DOHH2 (cell line): Measurements from ENCODE around the gene ZNF860.

ENCODE experiments used
- H3F3A ChIP-seq: fragments of 200-600 bp; sonication (generic), shearing (Covaris generic); 2 replicates; pipeline ENCODE4 v1.6.0; 2016; ENCODE audit warnings: antibody characterized with exemption, mild to moderate bottlenecking; ENCODE audit not compliant: control insufficient read depth, insufficient read depth
- H3K27ac ChIP-seq: fragments of 200-600 bp; sonication (generic); 2 replicates; pipeline ENCODE4 v1.5.1; 2014; ENCODE audit warnings: low read depth, mild to moderate bottlenecking, low read length, moderate library complexity
- H3K27me3 ChIP-seq: fragments of 200-600 bp; sonication (generic); 2 replicates; pipeline ENCODE4 v1.6.1; 2014; ENCODE audit warnings: mild to moderate bottlenecking, low read length, mixed read lengths; ENCODE audit not compliant: control insufficient read depth
- H3K36me3 ChIP-seq: fragments of 200-600 bp; sonication (generic); 2 replicates; pipeline ENCODE4 v1.6.1; 2014; ENCODE audit warnings: mild to moderate bottlenecking, low read length, moderate library complexity, mixed read lengths; ENCODE audit not compliant: control insufficient read depth
- H3K4me1 ChIP-seq: fragments of 200-600 bp; sonication (generic); 2 replicates; pipeline ENCODE4 v1.6.1; 2014; ENCODE audit warnings: mild to moderate bottlenecking, low read length, mixed read lengths; ENCODE audit not compliant: control insufficient read depth
- H3K4me2 ChIP-seq: fragments of 200-600 bp; sonication (generic); 2 replicates; pipeline ENCODE4 v1.6.0; 2014; ENCODE audit warnings: mild to moderate bottlenecking, low read length, moderate library complexity
- H3K4me3 ChIP-seq: fragments of 200-600 bp; sonication (generic); 2 replicates; pipeline ENCODE4 v1.5.1; 2014; ENCODE audit warnings: mild to moderate bottlenecking, low read length, mixed read lengths
- H3K79me2 ChIP-seq: fragments of 200-600 bp; sonication (generic); 2 replicates; pipeline ENCODE4 v1.6.1; 2014; ENCODE audit warnings: mild to moderate bottlenecking, low read length, mixed read lengths; ENCODE audit not compliant: control insufficient read depth
- H3K9me2 ChIP-seq: fragments of 200-600 bp; sonication (generic); replicated peaks from 2 replicates; pipeline ENCODE4 v1.6.1; 2014; ENCODE audit warnings: mild to moderate bottlenecking, low read length, mixed read lengths; ENCODE audit not compliant: control insufficient read depth
- H3K9me3 ChIP-seq: fragments of 200-600 bp; sonication (generic); 2 replicates; pipeline ENCODE4 v1.6.1; 2014; ENCODE audit warnings: antibody characterized with exemption, low read length, mixed read lengths; ENCODE audit not compliant: control insufficient read depth, insufficient read depth
- H4K20me1 ChIP-seq: fragments of 200-600 bp; sonication (generic); 2 replicates; pipeline ENCODE4 v1.6.0; 2014; ENCODE audit warnings: low read depth, mild to moderate bottlenecking, antibody characterized with exemption, low read length, moderate library complexity; ENCODE audit not compliant: control insufficient read depth, insufficient read depth
- EZH2phosphoT487 ChIP-seq: fragments of 200-600 bp; sonication (generic); IDR thresholded peaks from 2 replicates; pipeline ENCODE4 v1.6.1; 2017; ENCODE audit warnings: borderline replicate concordance, mild to moderate bottlenecking, antibody characterized with exemption, low read length, moderate library complexity, mixed read lengths
- TF ChIP-seq, protein P1 (sequence below): fragments of 200-600 bp; sonication (generic); IDR thresholded peaks from one replicate; pipeline ENCODE4 v1.5.1; 2014; ENCODE audit warnings: antibody characterized with exemption, mild to moderate bottlenecking, low read depth, low read length; ENCODE audit not compliant: poor library complexity, severe bottlenecking

The ZNF860 gene

GRCh38 chr3:31973081-31973480, 8.5 kb upstream of the ZNF860 start:
- H3K4me1 ChIP-seq, result peaks cover 100% of the 10 kb centered on the region
- H4K20me1 ChIP-seq, result no peaks in the 10 kb centered on the region
- H3K27me3 ChIP-seq, result no peaks in the 10 kb centered on the region
- H3K36me3 ChIP-seq, result peaks cover 54% of the 10 kb centered on the region
- no peaks in the 10 kb centered on the region for H3K9me3 ChIP-seq
- peaks cover 95% of the 10 kb centered on the region for H3K79me2 ChIP-seq
- peak overlapping the region; percentile 99 for H3K4me2 ChIP-seq
- peak overlapping the region; percentile 89 for H3K27ac ChIP-seq
- no peaks in the 10 kb centered on the region for H3K9me2 ChIP-seq
- peaks cover 52% of the 10 kb centered on the region for H3F3A ChIP-seq
- TF ChIP-seq, protein P1, sequence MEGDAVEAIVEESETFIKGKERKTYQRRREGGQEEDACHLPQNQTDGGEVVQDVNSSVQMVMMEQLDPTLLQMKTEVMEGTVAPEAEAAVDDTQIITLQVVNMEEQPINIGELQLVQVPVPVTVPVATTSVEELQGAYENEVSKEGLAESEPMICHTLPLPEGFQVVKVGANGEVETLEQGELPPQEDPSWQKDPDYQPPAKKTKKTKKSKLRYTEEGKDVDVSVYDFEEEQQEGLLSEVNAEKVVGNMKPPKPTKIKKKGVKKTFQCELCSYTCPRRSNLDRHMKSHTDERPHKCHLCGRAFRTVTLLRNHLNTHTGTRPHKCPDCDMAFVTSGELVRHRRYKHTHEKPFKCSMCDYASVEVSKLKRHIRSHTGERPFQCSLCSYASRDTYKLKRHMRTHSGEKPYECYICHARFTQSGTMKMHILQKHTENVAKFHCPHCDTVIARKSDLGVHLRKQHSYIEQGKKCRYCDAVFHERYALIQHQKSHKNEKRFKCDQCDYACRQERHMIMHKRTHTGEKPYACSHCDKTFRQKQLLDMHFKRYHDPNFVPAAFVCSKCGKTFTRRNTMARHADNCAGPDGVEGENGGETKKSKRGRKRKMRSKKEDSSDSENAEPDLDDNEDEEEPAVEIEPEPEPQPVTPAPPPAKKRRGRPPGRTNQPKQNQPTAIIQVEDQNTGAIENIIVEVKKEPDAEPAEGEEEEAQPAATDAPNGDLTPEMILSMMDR, result no peak
- no peak for TF ChIP-seq EZH2phosphoT487
- H3K4me3 ChIP-seq, result peak overlapping the region; percentile 89

DNA sequence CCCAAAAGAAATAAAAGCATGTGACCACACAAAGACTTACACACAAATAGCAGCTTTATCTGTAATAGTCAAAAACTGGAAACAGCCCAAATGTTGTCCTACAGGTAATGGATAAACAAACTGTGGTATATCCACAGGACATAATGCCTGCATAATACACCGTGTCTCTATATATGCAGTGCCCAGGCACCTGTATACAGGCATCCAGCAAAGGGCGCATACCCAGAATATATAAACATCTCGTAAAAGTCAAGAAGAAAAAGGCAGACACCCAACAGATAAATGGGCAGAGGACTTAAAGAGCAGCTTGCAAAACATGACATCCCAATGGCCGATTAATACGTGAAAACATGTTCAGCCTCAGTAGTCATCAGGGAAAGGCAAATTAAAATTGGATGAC, 7.7 kb upstream of the ZNF860 start:
- H3K4me2 ChIP-seq, result peak overlapping the region; percentile 99
- H3K27me3 ChIP-seq, result no peaks in the 10 kb centered on the region
- peak overlapping the region; percentile 89 for H3K27ac ChIP-seq
- H3F3A ChIP-seq, result peaks cover 54% of the 10 kb centered on the region
- H3K36me3 ChIP-seq, result peaks cover 56% of the 10 kb centered on the region
- no peaks in the 10 kb centered on the region for H3K9me3 ChIP-seq
- H3K4me3 ChIP-seq, result peak overlapping the region; percentile 89
- no peaks in the 10 kb centered on the region for H3K9me2 ChIP-seq
- TF ChIP-seq, protein P1, result no peak
- TF ChIP-seq EZH2phosphoT487, result no peak
- H4K20me1 ChIP-seq, result no peaks in the 10 kb centered on the region
- H3K79me2 ChIP-seq, result peaks cover 95% of the 10 kb centered on the region
- H3K4me1 ChIP-seq, result peaks cover 100% of the 10 kb centered on the region

DNA sequence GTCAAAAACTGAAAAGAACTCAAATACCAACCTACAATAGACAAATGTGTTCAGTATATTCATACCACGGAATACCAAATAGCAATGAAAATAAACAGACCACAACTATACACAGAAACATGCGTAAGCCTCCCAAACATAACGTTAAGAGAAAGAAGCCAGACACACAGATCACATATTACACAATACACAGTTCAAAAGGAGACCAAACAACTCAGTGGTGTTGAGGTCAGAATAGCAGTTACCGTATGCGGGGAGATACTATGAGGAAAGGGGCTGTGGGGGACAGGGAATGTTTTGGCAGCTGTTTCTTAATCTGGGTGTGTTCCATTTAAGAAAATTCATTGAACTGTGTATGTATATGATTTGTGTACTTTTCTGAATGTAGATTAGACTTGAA, 7.1 kb upstream of the ZNF860 start:
- no peak for TF ChIP-seq EZH2phosphoT487
- TF ChIP-seq, protein P1, result no peak

GRCh38 chr3:31974964-31975363, 6.6 kb upstream of the ZNF860 start:
- H3K4me3 ChIP-seq, result peak overlapping the region; percentile 89
- no peaks in the 10 kb centered on the region for H3K9me3 ChIP-seq
- peaks cover 56% of the 10 kb centered on the region for H3K36me3 ChIP-seq
- H3K9me2 ChIP-seq, result no peaks in the 10 kb centered on the region
- peaks cover 60% of the 10 kb centered on the region for H3F3A ChIP-seq
- no peaks in the 10 kb centered on the region for H4K20me1 ChIP-seq
- peak overlapping the region; percentile 99 for H3K4me2 ChIP-seq
- peaks cover 95% of the 10 kb centered on the region for H3K79me2 ChIP-seq
- H3K27ac ChIP-seq, result peak overlapping the region; percentile 89
- TF ChIP-seq EZH2phosphoT487, result no peak
- TF ChIP-seq, protein P1, result no peak
- no peaks in the 10 kb centered on the region for H3K27me3 ChIP-seq
- H3K4me1 ChIP-seq, result peaks cover 97% of the 10 kb centered on the region

More for the DNA sequence above, 7.1 kb upstream of the ZNF860 start:
- Histone ChIP-seq H3K79me2 (peaks cover 95% of the 10 kb centered on the region), H3K4me2 (peak overlapping the region; percentile 99), H3F3A (peaks cover 56% of the 10 kb centered on the region), H3K4me1 (peaks cover 100% of the 10 kb centered on the region), H3K27me3 (no peaks in the 10 kb centered on the region), H3K9me3 (no peaks in the 10 kb centered on the region), H3K27ac (peak overlapping the region; percentile 89), H4K20me1 (no peaks in the 10 kb centered on the region), H3K36me3 (peaks cover 55% of the 10 kb centered on the region), H3K9me2 (no peaks in the 10 kb centered on the region), H3K4me3 (peak overlapping the region; percentile 89)
